ENCODE measurements around the gene P2RX4.

The P2RX4 gene

DNA sequence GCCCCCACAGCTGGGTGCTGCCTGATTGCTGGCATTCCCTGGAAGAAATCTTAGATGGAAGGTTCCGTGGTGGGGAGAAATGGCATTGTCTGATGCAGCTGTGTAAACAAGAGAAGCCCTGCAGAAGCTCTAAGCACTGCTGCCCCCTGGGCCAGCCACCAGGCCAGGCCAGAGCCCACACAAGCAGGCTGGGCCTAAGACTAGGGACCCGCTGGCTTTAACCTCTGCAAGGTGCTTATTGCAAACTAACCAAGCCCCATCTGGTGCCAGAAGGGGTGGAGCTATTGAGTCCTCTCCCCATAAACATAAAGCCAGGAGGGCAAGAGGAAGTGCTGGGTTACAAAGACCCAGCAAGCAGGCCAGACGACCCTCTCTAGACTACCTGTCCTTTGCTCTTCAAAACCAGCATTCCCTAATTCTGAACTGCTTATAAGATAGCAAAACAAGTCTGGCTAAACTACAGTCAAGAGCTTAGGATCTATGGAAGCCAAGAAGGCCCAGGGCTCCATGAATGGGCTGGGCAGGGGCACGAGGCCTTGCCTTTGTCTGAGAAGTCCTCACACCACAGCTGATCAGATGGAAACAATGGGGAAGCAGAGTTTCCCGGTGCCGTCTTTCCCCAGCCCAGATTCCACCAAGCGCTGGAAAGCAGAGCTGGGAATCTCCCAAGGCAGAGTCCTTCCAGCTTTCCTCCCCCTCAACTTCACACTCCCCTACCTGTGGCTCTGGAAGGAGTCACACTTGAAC lies 28.8 kb downstream of the P2RX4 start:
- no peak for TF ChIP-seq ZFX (IDR thresholded peaks at IDR 0.05; ENCODE audit: borderline replicate concordance)
- TF ChIP-seq, protein P1, sequence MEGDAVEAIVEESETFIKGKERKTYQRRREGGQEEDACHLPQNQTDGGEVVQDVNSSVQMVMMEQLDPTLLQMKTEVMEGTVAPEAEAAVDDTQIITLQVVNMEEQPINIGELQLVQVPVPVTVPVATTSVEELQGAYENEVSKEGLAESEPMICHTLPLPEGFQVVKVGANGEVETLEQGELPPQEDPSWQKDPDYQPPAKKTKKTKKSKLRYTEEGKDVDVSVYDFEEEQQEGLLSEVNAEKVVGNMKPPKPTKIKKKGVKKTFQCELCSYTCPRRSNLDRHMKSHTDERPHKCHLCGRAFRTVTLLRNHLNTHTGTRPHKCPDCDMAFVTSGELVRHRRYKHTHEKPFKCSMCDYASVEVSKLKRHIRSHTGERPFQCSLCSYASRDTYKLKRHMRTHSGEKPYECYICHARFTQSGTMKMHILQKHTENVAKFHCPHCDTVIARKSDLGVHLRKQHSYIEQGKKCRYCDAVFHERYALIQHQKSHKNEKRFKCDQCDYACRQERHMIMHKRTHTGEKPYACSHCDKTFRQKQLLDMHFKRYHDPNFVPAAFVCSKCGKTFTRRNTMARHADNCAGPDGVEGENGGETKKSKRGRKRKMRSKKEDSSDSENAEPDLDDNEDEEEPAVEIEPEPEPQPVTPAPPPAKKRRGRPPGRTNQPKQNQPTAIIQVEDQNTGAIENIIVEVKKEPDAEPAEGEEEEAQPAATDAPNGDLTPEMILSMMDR (IDR thresholded peaks at IDR 0.05): no peak
- peak overlapping the region; percentile 30 for H3K27ac ChIP-seq

DNA sequence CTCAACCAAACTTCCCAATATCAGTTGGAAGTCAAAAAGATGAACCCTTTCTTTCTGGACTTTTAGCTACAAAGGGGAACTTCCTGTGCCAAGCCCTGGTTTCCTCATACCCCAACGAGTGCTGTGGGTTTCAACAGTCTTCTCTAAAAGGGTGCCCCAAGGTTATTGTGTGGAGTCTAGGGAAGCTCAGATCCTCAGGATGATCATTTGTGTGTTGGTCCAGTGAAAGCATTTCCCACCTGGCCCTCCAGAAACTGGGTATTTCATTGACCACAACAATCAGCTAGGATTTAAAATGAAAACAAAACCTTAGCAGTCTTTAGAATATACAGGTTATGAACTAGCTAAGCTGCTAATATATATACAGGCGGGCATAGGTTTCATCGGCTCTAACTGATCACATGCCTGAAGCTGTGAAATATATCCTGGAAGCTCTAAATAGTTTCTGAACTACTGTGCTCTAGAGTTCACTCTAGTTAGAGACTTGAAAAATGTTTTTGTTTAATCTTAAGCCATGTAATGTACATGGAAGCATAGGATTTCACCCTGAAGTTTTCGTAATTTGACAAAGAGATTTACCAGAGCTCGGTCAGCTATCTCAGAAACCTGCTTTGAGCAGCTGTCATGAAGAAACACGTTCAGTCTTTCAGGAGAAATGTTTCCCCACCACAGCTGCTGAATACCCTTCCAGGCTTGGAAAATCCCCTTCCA lies 29.6 kb downstream of the P2RX4 start:
- peak overlapping the region; percentile 30 for H3K27ac ChIP-seq
- TF ChIP-seq ZFX (IDR thresholded peaks at IDR 0.05; ENCODE audit: borderline replicate concordance): no peak
- TF ChIP-seq, protein P1 (IDR thresholded peaks at IDR 0.05): no peak

DNA sequence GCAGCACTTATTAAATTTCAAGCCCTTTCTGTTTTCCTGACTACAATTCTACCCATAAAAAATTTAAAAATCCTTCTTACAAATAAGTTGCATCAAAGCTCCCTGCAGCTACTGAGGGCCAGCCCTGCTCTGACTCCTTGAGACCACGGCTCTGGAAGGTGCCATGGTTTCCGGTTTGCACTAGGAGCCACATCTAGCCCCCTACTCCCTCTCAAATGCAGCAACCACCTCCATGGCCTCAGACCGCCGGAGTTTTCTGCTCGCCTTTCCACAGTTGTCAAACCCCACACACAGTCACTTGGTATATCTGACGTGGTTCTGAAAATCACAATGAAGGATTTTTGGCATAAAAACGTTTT lies 30.1 kb downstream of the P2RX4 start:
- 0 out of 2 replicates have a peak overlapping the region, but pooled peaks have one; percentile 30 for H3K27ac ChIP-seq
- TF ChIP-seq, protein P1 (IDR thresholded peaks at IDR 0.05): no peak
- no peak for TF ChIP-seq ZFX (IDR thresholded peaks at IDR 0.05; ENCODE audit: borderline replicate concordance)

- TF ChIP-seq, protein P1 (IDR thresholded peaks at IDR 0.05): no peak
- no peak for TF ChIP-seq ZFX (IDR thresholded peaks at IDR 0.05; ENCODE audit: borderline replicate concordance)
- no peak overlapping the region for H3K27ac ChIP-seq
These were observed 30.7 kb downstream of the P2RX4 start for GRCh38 chr12:121240484-121241101.

DNA sequence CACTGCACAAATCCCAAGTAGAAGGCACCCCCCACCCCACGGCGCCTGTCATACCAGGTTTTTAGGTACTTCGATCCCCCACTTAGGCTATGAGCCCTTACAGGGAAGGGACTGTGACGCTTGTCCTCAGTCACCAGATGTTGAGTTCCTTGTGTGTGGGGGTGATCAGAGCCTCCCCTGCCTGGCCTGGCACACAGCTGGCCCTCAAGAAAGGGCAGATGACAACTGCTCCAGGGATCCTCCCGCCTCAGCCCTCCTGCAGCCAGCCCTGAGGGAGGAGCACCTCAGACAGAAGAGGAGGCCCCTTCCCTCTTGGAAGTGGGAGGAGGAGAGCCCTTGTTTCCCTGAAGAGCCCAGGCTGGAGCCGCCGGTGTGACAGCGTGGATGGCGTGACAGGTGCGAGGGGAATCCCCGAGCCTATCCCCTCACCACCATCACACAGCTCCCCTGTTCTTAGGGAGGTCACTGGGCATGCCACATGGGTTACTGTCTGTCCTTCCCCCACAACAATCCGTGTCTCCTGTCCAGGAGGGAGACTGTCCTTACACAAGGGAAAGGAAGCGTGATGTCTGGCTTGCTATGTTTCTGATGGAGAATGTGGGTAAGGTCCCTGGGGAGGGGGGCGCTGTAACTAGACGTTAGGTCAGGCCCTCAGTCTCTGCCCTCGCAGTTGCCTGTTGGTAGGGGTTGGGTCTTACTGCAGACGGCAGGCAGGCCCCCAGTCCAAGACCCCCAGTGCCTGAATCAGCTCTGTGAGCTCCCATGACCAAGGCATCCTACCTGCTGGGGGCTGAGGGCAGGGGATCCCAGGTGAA lies 31.4 kb downstream of the P2RX4 start:
- no peak for TF ChIP-seq ZFX (IDR thresholded peaks at IDR 0.05; ENCODE audit: borderline replicate concordance)
- TF ChIP-seq, protein P1 (IDR thresholded peaks at IDR 0.05): no peak
- no peak overlapping the region for H3K27ac ChIP-seq

- TF ChIP-seq, protein P1 (IDR thresholded peaks at IDR 0.05): no peak
- TF ChIP-seq ZFX (IDR thresholded peaks at IDR 0.05; ENCODE audit: borderline replicate concordance): no peak
- H3K27ac ChIP-seq: no peak overlapping the region
These were observed 35.1 kb downstream of the P2RX4 start for GRCh38 chr12:121245031-121245430.

Data from 22Rv1 (cell line).